ENCODE results near the gene BRAT1.

BRAT1 gene

DNA sequence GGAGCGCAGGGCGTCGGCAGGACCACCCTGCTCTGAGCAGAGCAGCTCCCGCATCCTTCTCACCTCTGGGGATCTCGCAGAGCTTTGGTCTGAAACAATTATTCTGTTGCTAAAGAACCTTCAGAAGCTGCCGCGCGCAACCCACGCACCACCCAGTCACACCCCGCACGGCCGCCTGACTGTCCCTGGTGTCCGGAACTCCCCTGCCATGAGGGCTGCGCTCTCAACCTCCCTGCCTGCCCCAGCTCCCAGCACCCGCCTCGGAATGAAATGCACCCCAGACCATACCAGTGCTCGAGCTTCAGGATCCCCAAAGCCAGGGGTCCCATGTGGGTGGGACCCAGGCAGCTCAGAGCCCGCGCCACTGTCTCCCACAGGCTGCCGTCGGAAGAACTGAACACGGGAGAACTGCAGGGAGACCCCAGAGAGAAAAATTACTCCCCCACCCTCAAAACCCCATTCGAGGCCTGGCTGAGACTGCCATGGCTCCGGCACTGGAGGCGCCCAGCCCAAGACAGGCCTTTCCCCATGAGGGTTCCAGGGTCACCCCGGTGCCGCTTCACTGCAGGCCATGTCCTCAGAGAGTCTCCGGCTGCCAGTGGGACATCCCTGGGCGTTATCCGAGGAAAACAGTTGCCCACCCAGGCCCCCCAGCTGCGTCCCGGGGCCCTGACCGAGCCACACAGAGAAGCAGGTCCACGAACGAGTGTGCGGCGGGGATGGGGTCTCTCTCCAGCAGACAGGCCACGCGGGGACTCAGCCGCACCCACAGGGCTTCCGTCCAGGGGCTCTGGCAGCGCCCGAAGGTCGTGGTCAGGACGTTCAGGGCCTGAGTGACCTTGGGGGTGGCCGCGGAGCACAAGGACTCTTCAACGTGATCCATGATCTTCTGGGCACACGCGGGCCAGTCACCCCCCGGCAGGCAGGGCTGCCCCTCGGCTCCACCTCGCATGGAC, 12.1 kb downstream of the BRAT1 start:
- no peaks in the 10 kb centered on the region for H3K4me1 ChIP-seq (ENCODE audit: control insufficient read depth, low read depth, low read length)
- H2BK5ac ChIP-seq (ENCODE audit: low read length) = no peak overlapping the region
- no peak overlapping the region for H3K9ac ChIP-seq (ENCODE audit: low read length)
- peaks cover 1% of the 10 kb centered on the region for H3K79me1 ChIP-seq (ENCODE audit: low read length)
- H3K4ac ChIP-seq (ENCODE audit: low read depth, low read length) = no peak overlapping the region
- no peaks in the 10 kb centered on the region for H3K79me2 ChIP-seq (ENCODE audit: control insufficient read depth, insufficient read depth, low read length)
- H3K23ac ChIP-seq (ENCODE audit: low read length) = no peak overlapping the region
- H3K27me3 ChIP-seq (ENCODE audit: insufficient read depth, low read length, poor library complexity) = no peaks in the 10 kb centered on the region
- no peak overlapping the region for H3K56ac ChIP-seq (ENCODE audit: low read length)
- H2BK15ac ChIP-seq (replicated peaks; ENCODE audit: low read depth) = no peak overlapping the region
- H3K36me3 ChIP-seq (ENCODE audit: control insufficient read depth, insufficient read depth, low read length) = peaks cover 15% of the 10 kb centered on the region
- no peak overlapping the region for H2AK5ac ChIP-seq (ENCODE audit: low read length)
- no CpG with 5 or more reads among the region's 53 CpGs for WGBS (ENCODE audit: extremely low coverage, insufficient coverage, low lambda C conversion rate)
- DNase-seq = no peak
- no peak overlapping the region for H3K4me3 ChIP-seq (ENCODE audit: low read length)
- no peak overlapping the region for H3K18ac ChIP-seq (ENCODE audit: low read length)
- H3K27ac ChIP-seq (ENCODE audit: low read depth, low read length) = no peak overlapping the region
- H4K5ac ChIP-seq (ENCODE audit: low read length) = no peak overlapping the region
- no peak overlapping the region for H2BK120ac ChIP-seq (ENCODE audit: low read depth, low read length)
- H4K8ac ChIP-seq (ENCODE audit: low read depth, low read length) = no peak overlapping the region
- no peak overlapping the region for H3K4me2 ChIP-seq (ENCODE audit: low read length)

DNA sequence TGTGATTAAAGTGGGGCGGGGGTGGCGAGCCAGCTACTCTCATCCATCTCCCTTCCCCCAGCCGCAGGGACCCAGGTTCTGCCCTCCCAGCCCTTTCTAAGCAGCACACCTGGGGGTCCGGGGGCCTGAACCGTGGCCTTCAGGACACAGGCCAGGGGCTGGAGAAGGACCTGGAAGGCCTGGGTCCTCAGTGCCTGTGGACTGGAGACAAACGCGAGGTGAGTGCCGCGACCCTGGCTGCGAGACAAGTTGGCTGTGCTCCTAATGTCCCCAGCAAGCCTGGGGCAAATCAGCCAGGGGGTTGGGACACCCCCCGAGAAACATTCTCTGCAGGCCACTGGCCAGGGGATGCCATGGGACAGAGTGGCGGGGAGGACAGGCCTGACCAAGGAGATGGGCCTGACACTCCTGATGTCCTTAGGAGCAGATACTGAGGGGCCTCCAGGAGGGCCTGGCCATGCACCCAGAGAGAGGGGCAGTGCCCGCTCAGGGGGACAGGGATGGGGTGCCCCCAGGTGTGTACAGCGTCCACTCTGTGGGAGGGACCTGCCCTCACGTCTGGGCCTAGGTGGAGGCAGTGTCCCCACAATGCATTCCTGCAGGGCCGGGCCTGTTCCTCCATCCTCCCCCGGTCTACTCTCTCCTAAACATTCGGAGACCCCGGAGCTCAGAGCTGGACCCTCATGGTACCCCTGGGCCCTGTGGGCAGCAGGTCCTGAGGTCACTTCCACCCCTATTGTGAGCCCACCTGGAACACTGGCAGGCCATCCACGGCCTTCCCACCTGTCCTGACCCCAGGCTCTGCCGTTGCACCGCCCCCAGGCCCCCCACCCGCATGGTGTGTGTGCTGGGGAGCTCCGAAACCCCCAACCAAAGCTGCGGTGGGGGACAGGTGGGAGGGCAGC, 13.1 kb downstream of the BRAT1 start:
- H3K18ac ChIP-seq (ENCODE audit: low read length) = no peak overlapping the region
- H3K27ac ChIP-seq (ENCODE audit: low read depth, low read length) = no peak overlapping the region
- peaks cover 13% of the 10 kb centered on the region for H3K36me3 ChIP-seq (ENCODE audit: control insufficient read depth, insufficient read depth, low read length)
- H3K4ac ChIP-seq (ENCODE audit: low read depth, low read length) = no peak overlapping the region
- no peak overlapping the region for H2BK5ac ChIP-seq (ENCODE audit: low read length)
- no peaks in the 10 kb centered on the region for H3K27me3 ChIP-seq (ENCODE audit: insufficient read depth, low read length, poor library complexity)
- no peak overlapping the region for H3K23ac ChIP-seq (ENCODE audit: low read length)
- no peak overlapping the region for H2BK120ac ChIP-seq (ENCODE audit: low read depth, low read length)
- no peak overlapping the region for H3K4me3 ChIP-seq (ENCODE audit: low read length)
- no peak overlapping the region for H4K5ac ChIP-seq (ENCODE audit: low read length)
- no peaks in the 10 kb centered on the region for H3K79me1 ChIP-seq (ENCODE audit: low read length)
- no peak overlapping the region for H3K4me2 ChIP-seq (ENCODE audit: low read length)
- DNase-seq = no peak
- no peak overlapping the region for H3K9ac ChIP-seq (ENCODE audit: low read length)
- H3K79me2 ChIP-seq (ENCODE audit: control insufficient read depth, insufficient read depth, low read length) = no peaks in the 10 kb centered on the region
- no peak overlapping the region for H2AK5ac ChIP-seq (ENCODE audit: low read length)
- no peak overlapping the region for H3K56ac ChIP-seq (ENCODE audit: low read length)
- no peak overlapping the region for H4K8ac ChIP-seq (ENCODE audit: low read depth, low read length)
- WGBS (ENCODE audit: extremely low coverage, insufficient coverage, low lambda C conversion rate) = no CpG with 5 or more reads among the region's 25 CpGs
- H3K4me1 ChIP-seq (ENCODE audit: control insufficient read depth, low read depth, low read length) = no peaks in the 10 kb centered on the region
- H2BK15ac ChIP-seq (replicated peaks; ENCODE audit: low read depth) = no peak overlapping the region

- no CpG with 5 or more reads among the region's 40 CpGs for WGBS (ENCODE audit: extremely low coverage, insufficient coverage, low lambda C conversion rate)
- H3K36me3 ChIP-seq (ENCODE audit: control insufficient read depth, insufficient read depth, low read length) = peaks cover 9% of the 10 kb centered on the region
Observed at GRCh38 chr7:2541291-2542010, 13.9 kb downstream of the BRAT1 start.

GRCh38 chr7:2540641-2541051, 14.7 kb downstream of the BRAT1 start:
- Histone ChIP-seq H2BK15ac (replicated peaks; ENCODE audit: low read depth) (no peak overlapping the region), H4K5ac (ENCODE audit: low read length) (no peak overlapping the region), H2BK120ac (ENCODE audit: low read depth, low read length) (no peak overlapping the region), H3K27me3 (ENCODE audit: insufficient read depth, low read length, poor library complexity) (no peaks in the 10 kb centered on the region), H3K4me2 (ENCODE audit: low read length) (no peak overlapping the region), H3K18ac (ENCODE audit: low read length) (no peak overlapping the region), H2BK5ac (ENCODE audit: low read length) (no peak overlapping the region), H3K36me3 (ENCODE audit: control insufficient read depth, insufficient read depth, low read length) (peaks cover 9% of the 10 kb centered on the region), H3K27ac (ENCODE audit: low read depth, low read length) (no peak overlapping the region), H3K79me2 (ENCODE audit: control insufficient read depth, insufficient read depth, low read length) (no peaks in the 10 kb centered on the region), H3K56ac (ENCODE audit: low read length) (no peak overlapping the region), H3K79me1 (ENCODE audit: low read length) (no peaks in the 10 kb centered on the region), H3K4ac (ENCODE audit: low read depth, low read length) (no peak overlapping the region), H4K8ac (ENCODE audit: low read depth, low read length) (no peak overlapping the region), H2AK5ac (ENCODE audit: low read length) (no peak overlapping the region), H3K23ac (ENCODE audit: low read length) (no peak overlapping the region), H3K9ac (ENCODE audit: low read length) (no peak overlapping the region), H3K4me3 (ENCODE audit: low read length) (no peak overlapping the region), H3K4me1 (ENCODE audit: control insufficient read depth, low read depth, low read length) (no peaks in the 10 kb centered on the region)
- no CpG with 5 or more reads among the region's 19 CpGs for WGBS (ENCODE audit: extremely low coverage, insufficient coverage, low lambda C conversion rate)
- DNase-seq = no peak

More at GRCh38 chr7:2541291-2542010, 13.9 kb downstream of the BRAT1 start:
- Histone ChIP-seq H4K8ac (ENCODE audit: low read depth, low read length) (no peak overlapping the region), H3K23ac (ENCODE audit: low read length) (no peak overlapping the region), H3K9ac (ENCODE audit: low read length) (no peak overlapping the region), H3K4ac (ENCODE audit: low read depth, low read length) (no peak overlapping the region), H3K18ac (ENCODE audit: low read length) (no peak overlapping the region), H3K56ac (ENCODE audit: low read length) (no peak overlapping the region), H3K27me3 (ENCODE audit: insufficient read depth, low read length, poor library complexity) (no peaks in the 10 kb centered on the region), H3K4me1 (ENCODE audit: control insufficient read depth, low read depth, low read length) (no peaks in the 10 kb centered on the region), H3K79me1 (ENCODE audit: low read length) (no peaks in the 10 kb centered on the region), H2AK5ac (ENCODE audit: low read length) (no peak overlapping the region), H4K5ac (ENCODE audit: low read length) (no peak overlapping the region), H3K27ac (ENCODE audit: low read depth, low read length) (no peak overlapping the region), H2BK5ac (ENCODE audit: low read length) (no peak overlapping the region), H3K79me2 (ENCODE audit: control insufficient read depth, insufficient read depth, low read length) (no peaks in the 10 kb centered on the region), H2BK120ac (ENCODE audit: low read depth, low read length) (no peak overlapping the region), H3K4me3 (ENCODE audit: low read length) (no peak overlapping the region), H2BK15ac (replicated peaks; ENCODE audit: low read depth) (no peak overlapping the region), H3K4me2 (ENCODE audit: low read length) (no peak overlapping the region)
- no peak for DNase-seq

- Histone ChIP-seq H4K5ac (ENCODE audit: low read length) (no peak overlapping the region), H2BK15ac (replicated peaks; ENCODE audit: low read depth) (no peak overlapping the region), H2AK5ac (ENCODE audit: low read length) (no peak overlapping the region), H3K4me3 (ENCODE audit: low read length) (no peak overlapping the region), H3K9ac (ENCODE audit: low read length) (no peak overlapping the region), H3K79me2 (ENCODE audit: control insufficient read depth, insufficient read depth, low read length) (no peaks in the 10 kb centered on the region), H3K27ac (ENCODE audit: low read depth, low read length) (no peak overlapping the region), H3K4me1 (ENCODE audit: control insufficient read depth, low read depth, low read length) (no peaks in the 10 kb centered on the region), H3K18ac (ENCODE audit: low read length) (no peak overlapping the region), H2BK5ac (ENCODE audit: low read length) (no peak overlapping the region), H3K4me2 (ENCODE audit: low read length) (no peak overlapping the region), H3K27me3 (ENCODE audit: insufficient read depth, low read length, poor library complexity) (no peaks in the 10 kb centered on the region), H3K4ac (ENCODE audit: low read depth, low read length) (no peak overlapping the region), H3K36me3 (ENCODE audit: control insufficient read depth, insufficient read depth, low read length) (peaks cover 9% of the 10 kb centered on the region), H3K56ac (ENCODE audit: low read length) (no peak overlapping the region), H4K8ac (ENCODE audit: low read depth, low read length) (no peak overlapping the region), H3K23ac (ENCODE audit: low read length) (no peak overlapping the region), H2BK120ac (ENCODE audit: low read depth, low read length) (no peak overlapping the region), H3K79me1 (ENCODE audit: low read length) (no peaks in the 10 kb centered on the region)
- WGBS (ENCODE audit: extremely low coverage, insufficient coverage, low lambda C conversion rate) = no CpG with 5 or more reads among the region's 7 CpGs
- DNase-seq = no peak
Observed at GRCh38 chr7:2540133-2540532, 15.2 kb downstream of the BRAT1 start.
